Astrocyte (in vitro differentiated cells and primary cell): Measurements from ENCODE around the gene MICAL2. TPM values are rescaled to one million over a fixed set of nuclear protein-coding genes. Genes with fewer than 3 reads are reported as not detected.

Experiments
- DNase-seq: peaks from one replicate; pipeline ENCODE4 v3.0.0-alpha.2; 2010; ENCODE audit warnings: low read depth
- FAIRE-seq: peaks from 2 replicates; lab custom pipeline; 2011; peaks lifted over from hg19 to GRCh38; lab: Jason Lieb, UNC
- H2AFZ ChIP-seq: 2 replicates; pipeline ENCODE4 v1.6.0; 2012; ENCODE audit warnings: low read depth, low read length, inconsistent platforms
- H3K27ac ChIP-seq: 2 replicates; pipeline ENCODE4 v1.5.1; 2011; ENCODE audit warnings: low read depth, low read length, inconsistent platforms
- H3K27me3 ChIP-seq: 2 replicates; pipeline ENCODE4 v1.6.0; 2011; ENCODE audit warnings: low read length, inconsistent platforms; ENCODE audit not compliant: insufficient read depth
- H3K36me3 ChIP-seq: 2 replicates; pipeline ENCODE4 v1.5.1; 2011; ENCODE audit warnings: low read length, inconsistent platforms; ENCODE audit not compliant: insufficient read depth
- H3K4me1 ChIP-seq: 2 replicates; pipeline ENCODE4 v1.5.1; 2011; ENCODE audit warnings: low read length, inconsistent platforms; ENCODE audit not compliant: insufficient read depth
- H3K4me2 ChIP-seq: 2 replicates; pipeline ENCODE4 v1.6.0; 2012; ENCODE audit warnings: low read length, inconsistent platforms
- H3K4me3 ChIP-seq: 2 replicates; pipeline ENCODE4 v1.5.1; 2011; ENCODE audit warnings: low read depth, mild to moderate bottlenecking, low read length, inconsistent platforms; ENCODE audit not compliant: insufficient read depth
- H3K79me2 ChIP-seq: 2 replicates; pipeline ENCODE4 v1.6.0; 2012; ENCODE audit warnings: mild to moderate bottlenecking, low read length, inconsistent platforms; ENCODE audit not compliant: insufficient read depth
- H3K9ac ChIP-seq: 2 replicates; pipeline ENCODE4 v1.6.0; 2012; ENCODE audit warnings: mild to moderate bottlenecking, low read length, inconsistent platforms
- H3K9me3 ChIP-seq: 2 replicates; pipeline ENCODE4 v1.5.1; 2012; ENCODE audit warnings: low read depth, mild to moderate bottlenecking, low read length, inconsistent platforms; ENCODE audit not compliant: insufficient read depth
- H4K20me1 ChIP-seq: 2 replicates; pipeline ENCODE4 v1.6.0; 2012; ENCODE audit warnings: low read length, inconsistent platforms; ENCODE audit not compliant: insufficient read depth
- H3K27ac Mint-ChIP-seq: one replicate; pipeline ENCODE4 v1.8.0; 2021; ENCODE audit warnings: mild to moderate bottlenecking, mixed read lengths; ENCODE audit not compliant: unreplicated experiment
- H3K27me3 Mint-ChIP-seq: one replicate; pipeline ENCODE4 v1.8.0; 2021; ENCODE audit warnings: low read depth, mixed read lengths; ENCODE audit not compliant: unreplicated experiment
- H3K36me3 Mint-ChIP-seq: one replicate; pipeline ENCODE4 v1.8.0; 2021; ENCODE audit warnings: low read depth, mixed read lengths; ENCODE audit not compliant: unreplicated experiment
- H3K4me1 Mint-ChIP-seq: one replicate; pipeline ENCODE4 v1.8.0; 2021; ENCODE audit warnings: low read depth, mixed read lengths; ENCODE audit not compliant: unreplicated experiment
- H3K4me3 Mint-ChIP-seq: one replicate; pipeline ENCODE4 v1.8.0; 2021; ENCODE audit warnings: mild to moderate bottlenecking, moderate library complexity, mixed read lengths; ENCODE audit not compliant: unreplicated experiment
- H3K9me3 Mint-ChIP-seq: one replicate; pipeline ENCODE4 v1.8.0; 2021; ENCODE audit warnings: mild to moderate bottlenecking, mixed read lengths; ENCODE audit not compliant: unreplicated experiment
- CTCF ChIP-seq: IDR thresholded peaks from 2 replicates; pipeline ENCODE4 v1.5.1; 2011; ENCODE audit warnings: low read depth, mild to moderate bottlenecking, inconsistent platforms, low read length, moderate library complexity; ENCODE audit not compliant: insufficient read depth
- EZH2 ChIP-seq: IDR thresholded peaks from 2 replicates; pipeline ENCODE4 v1.6.1; 2012; ENCODE audit warnings: mild to moderate bottlenecking, low read length, inconsistent platforms; ENCODE audit not compliant: insufficient read depth
- microRNA-seq: library from miRNA; unstranded; fragments of <30 nt; microRNA quantifications from one replicate; pipeline ENCODE4 v1.2.0, GENCODE V29; 2020
- total RNA-seq: library from RNA; stranded (reverse); gene quantifications from 2 replicates; pipeline ENCODE4 v1.2.1, GENCODE V29; 2021

Gene MICAL2
- total RNA-seq, 1 donor from 2014 or later, result 357 TPM

DNA sequence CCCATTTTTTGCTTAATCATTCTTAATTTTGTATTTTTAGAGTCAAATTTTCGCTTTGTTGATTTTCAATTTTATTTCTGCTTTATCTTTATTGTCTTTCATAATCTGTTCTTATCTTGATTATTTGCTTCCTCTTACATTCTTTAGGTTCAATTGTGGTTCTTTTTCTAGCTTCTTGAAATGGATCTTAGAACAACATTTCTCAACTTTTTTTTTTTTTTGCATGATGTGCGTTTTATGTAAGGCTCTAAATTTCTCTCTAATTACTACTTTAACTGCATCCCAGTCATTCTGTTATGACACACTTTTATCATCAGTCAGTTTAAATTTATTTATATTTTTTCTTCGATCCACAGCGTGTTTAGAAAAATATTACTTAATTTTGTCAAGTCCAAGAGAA lies 201.7 kb downstream of the MICAL2 start:
- H3K9ac ChIP-seq, result no peak overlapping the region

More for the DNA sequence above, 201.7 kb downstream of the MICAL2 start:
- Mint-ChIP-seq H3K36me3 (peaks cover 3% of the 10 kb centered on the region), H3K4me1 (no peaks in the 10 kb centered on the region), H3K9me3 (peaks cover 2% of the 10 kb centered on the region), H3K27ac (no peak overlapping the region), H3K27me3 (no peaks in the 10 kb centered on the region), H3K4me3 (no peak overlapping the region)
- H3K4me3 ChIP-seq, result no peak overlapping the region
- H3K4me2 ChIP-seq, result no peak overlapping the region
- H2AFZ ChIP-seq, result no peak overlapping the region
- H3K27ac ChIP-seq, result no peak overlapping the region
- TF ChIP-seq CTCF (no peak), EZH2 (no peak)
- peaks cover 8% of the 10 kb centered on the region for H3K36me3 ChIP-seq
- no peaks in the 10 kb centered on the region for H4K20me1 ChIP-seq
- no peaks in the 10 kb centered on the region for H3K4me1 ChIP-seq
- H3K79me2 ChIP-seq, result peaks cover 4% of the 10 kb centered on the region
- no peak for DNase-seq
- no peak for FAIRE-seq
- no peaks in the 10 kb centered on the region for H3K27me3 ChIP-seq
- no peaks in the 10 kb centered on the region for H3K9me3 ChIP-seq

Small RNA genes within 50 kb of the gene (microRNA-seq; reads per million reads assigned to microRNA genes)
- not detected for gene MIR6124

Other genes with a start within 250 kb of the MICAL2 start
- gene DKK3, start 102.0 kb upstream of the MICAL2 start, total RNA-seq, result 307 and 328 TPM in 2 replicates